Cardiac muscle cell (in vitro differentiated cells and primary cell): Measurements from ENCODE around the gene TMTC3. TPM values are rescaled to one million over a fixed set of nuclear protein-coding genes. Genes with fewer than 3 reads are reported as not detected.
A peak's percentile ranks its signal among the peaks of the same experiment; 100 is the strongest.

ENCODE experiments used
- DNase-seq, 2 donors: peaks; one replicate each; pipeline versions ENCODE4 v3.0.0 to v3.0.0-alpha.2; 2010 to 2017; ENCODE audit warnings: low read depth in 1 of 2, low spot score in 1 of 2
- H3K27ac ChIP-seq: fragments of 200-600 bp; sonication (generic); 2 replicates; pipeline ENCODE4 v1.5.1; 2016
- H3K27me3 ChIP-seq: fragments of 200-600 bp; sonication (generic); 2 replicates; pipeline ENCODE4 v1.6.0; 2016; ENCODE audit warnings: control low read depth
- H3K36me3 ChIP-seq: fragments of 200-600 bp; sonication (generic); 2 replicates; pipeline ENCODE4 v1.5.1; 2016; ENCODE audit warnings: control low read depth
- H3K4me1 ChIP-seq: fragments of 200-600 bp; sonication (generic); 2 replicates; pipeline ENCODE4 v1.8.1; 2017; ENCODE audit warnings: low read depth, mild to moderate bottlenecking, mixed run types
- H3K4me3 ChIP-seq: fragments of 200-600 bp; sonication (generic); 2 replicates; pipeline ENCODE4 v1.5.1; 2016; ENCODE audit warnings: mild to moderate bottlenecking
- H3K9me3 ChIP-seq: fragments of 200-600 bp; sonication (generic); 2 replicates; pipeline ENCODE4 v1.5.1; 2017; ENCODE audit warnings: low read depth, mild to moderate bottlenecking, control low read depth
- CTCF ChIP-seq: IDR thresholded peaks from 2 replicates; pipeline ENCODE4 v1.5.1; 2012; ENCODE audit warnings: low read depth, mild to moderate bottlenecking, low read length
- polyA plus RNA-seq: library from polyadenylated mRNA; unstranded; fragments of >200 nt; fragmentation: Nextera tagmentation; extraction: Ambion mirVana; gene quantifications from 2 replicates; pipeline ENCODE4 v1.2.1, GENCODE V29; 2016
- total RNA-seq: library from RNA; depleted of rRNA; stranded (reverse); fragments of >200 nt; gene quantifications from 2 replicates; pipeline ENCODE4 v1.2.3, GENCODE V29; 2016

TMTC3 gene
- total and polyA plus RNA-seq, 2 experiments from 2014 or later = 5.6 to 13.8 TPM

GRCh38 chr12:88192426-88192825, 50.3 kb downstream of the TMTC3 start:
- no peak for DNase-seq
- Histone ChIP-seq H3K9me3 (no peaks in the 10 kb centered on the region), H3K36me3 (no peaks in the 10 kb centered on the region), H3K4me1 (no peaks in the 10 kb centered on the region), H3K27me3 (no peaks in the 10 kb centered on the region), H3K27ac (no peak overlapping the region), H3K4me3 (no peak overlapping the region)
- TF ChIP-seq CTCF = no peak

- Histone ChIP-seq H3K9me3 (no peaks in the 10 kb centered on the region), H3K36me3 (no peaks in the 10 kb centered on the region), H3K27me3 (no peaks in the 10 kb centered on the region), H3K4me3 (no peak overlapping the region), H3K4me1 (no peaks in the 10 kb centered on the region), H3K27ac (no peak overlapping the region)
- DNase-seq = no peak
- no peak for TF ChIP-seq CTCF
Observed at GRCh38 chr12:88194868-88195267, 52.8 kb downstream of the TMTC3 start.

- H3K36me3 ChIP-seq = no peaks in the 10 kb centered on the region
- no peaks in the 10 kb centered on the region for H3K4me1 ChIP-seq
- no peak overlapping the region for H3K4me3 ChIP-seq
- no peaks in the 10 kb centered on the region for H3K27me3 ChIP-seq
- no peak for TF ChIP-seq CTCF
- H3K27ac ChIP-seq = no peak overlapping the region
- H3K9me3 ChIP-seq = no peaks in the 10 kb centered on the region
- no peak for DNase-seq
Observed at GRCh38 chr12:88200029-88200428, 57.9 kb downstream of the TMTC3 start.

- DNase-seq = no peak
- TF ChIP-seq CTCF = no peak
Observed at GRCh38 chr12:88202500-88202899, 60.4 kb downstream of the TMTC3 start.

GRCh38 chr12:88206601-88207000, 64.5 kb downstream of the TMTC3 start:
- DNase-seq = peak in 1 of 2 donors; percentile 53
- H3K36me3 ChIP-seq = no peaks in the 10 kb centered on the region
- H3K4me1 ChIP-seq = no peaks in the 10 kb centered on the region
- H3K27me3 ChIP-seq = no peaks in the 10 kb centered on the region
- TF ChIP-seq CTCF = no peak
- no peak overlapping the region for H3K27ac ChIP-seq
- H3K9me3 ChIP-seq = no peaks in the 10 kb centered on the region
- no peak overlapping the region for H3K4me3 ChIP-seq

More at GRCh38 chr12:88202500-88202899, 60.4 kb downstream of the TMTC3 start:
- no peak overlapping the region for H3K27ac ChIP-seq
- H3K36me3 ChIP-seq = no peaks in the 10 kb centered on the region
- no peaks in the 10 kb centered on the region for H3K9me3 ChIP-seq
- no peak overlapping the region for H3K4me3 ChIP-seq
- H3K4me1 ChIP-seq = no peaks in the 10 kb centered on the region
- no peaks in the 10 kb centered on the region for H3K27me3 ChIP-seq
